Esophagus squamous epithelium (tissue), 5 donors: ENCODE results near the gene SLC16A12. TPM values are rescaled to one million over a fixed set of nuclear protein-coding genes. Genes with fewer than 3 reads are reported as not detected.
A peak's percentile ranks its signal among the peaks of the same experiment; 100 is the strongest.

ENCODE experiments used
- DNase-seq: peaks from one replicate; lab custom pipeline; 2025; lab: John Stamatoyannopoulos, UW
- H3K27ac ChIP-seq, 4 donors: fragments of 200-600 bp; sonication (generic); one replicate each; pipeline ENCODE4 v1.5.1; 2016 to 2019; ENCODE audit warnings: mild to moderate bottlenecking in 1 of 4
- H3K27me3 ChIP-seq, 4 donors: fragments of 200-600 bp; sonication (generic); 1 replicate in 3 of 4; 2 replicates in 1 of 4; pipeline versions ENCODE4 v1.5.1 to v1.6.0; 2017 to 2021; ENCODE audit warnings: antibody characterized with exemption in 1 of 4
- H3K36me3 ChIP-seq, 3 donors: fragments of 200-600 bp; sonication (generic); one replicate each; pipeline ENCODE4 v1.5.1; 2016 to 2019
- H3K4me1 ChIP-seq, 3 donors: fragments of 200-600 bp; sonication (generic); one replicate each; pipeline ENCODE4 v1.5.1; 2017 to 2019
- H3K4me3 ChIP-seq, 4 donors: fragments of 200-600 bp; sonication (generic); 1 replicate in 3 of 4; 2 replicates in 1 of 4; pipeline ENCODE4 v1.5.1; 2016 to 2019; ENCODE audit warnings: mild to moderate bottlenecking in 2 of 4, moderate library complexity in 1 of 4
- H3K9me3 ChIP-seq, 3 donors: fragments of 200-600 bp; sonication (generic); one replicate each; pipeline ENCODE4 v1.5.1; 2016 to 2019
- POLR2A ChIP-seq, 4 donors: fragments of 450-650 bp; IDR thresholded peaks; one replicate each; pipeline ENCODE4 v1.6.1; 2017; ENCODE audit warnings: antibody characterized with exemption in 4 of 4, mild to moderate bottlenecking in 4 of 4, moderate library complexity in 3 of 4
- WGBS, 2 donors: methylation state at CpG; one replicate each; pipeline ENCODE4 v1.1.5; 2018; 5-methylcytosine and 5-hydroxymethylcytosine counted together
- intact Hi-C: fragments of 100-400 bp; cut with DNase I; formaldehyde crosslinking; loops from one replicate; pipeline ENCODE4 v1.15.0; 2022
- total RNA-seq, 4 donors: library from RNA; depleted of rRNA; stranded (reverse); fragments of >200 nt; gene quantifications; one replicate each; pipeline ENCODE4 v1.1.0, GENCODE V29; 2016
- TF ChIP-seq, protein P1 (sequence below), 6 experiments: fragments of 450-650 bp in 4 of 6; fragments of 200-600 bp in 2 of 6; sonication (generic) in 2 of 6; IDR thresholded peaks; one replicate each; pipeline ENCODE4 v1.5.1; 2016 to 2019; ENCODE audit warnings: antibody characterized with exemption in 6 of 6, mild to moderate bottlenecking in 4 of 6, moderate library complexity in 4 of 6
- donor health status: DM: yes; HTN: yes; CAD: no.

Gene SLC16A12
- total RNA-seq, 4 donors from 2014 or later = 0.18 to 1.3 (median 0.23) TPM; not detected in 1

DNA sequence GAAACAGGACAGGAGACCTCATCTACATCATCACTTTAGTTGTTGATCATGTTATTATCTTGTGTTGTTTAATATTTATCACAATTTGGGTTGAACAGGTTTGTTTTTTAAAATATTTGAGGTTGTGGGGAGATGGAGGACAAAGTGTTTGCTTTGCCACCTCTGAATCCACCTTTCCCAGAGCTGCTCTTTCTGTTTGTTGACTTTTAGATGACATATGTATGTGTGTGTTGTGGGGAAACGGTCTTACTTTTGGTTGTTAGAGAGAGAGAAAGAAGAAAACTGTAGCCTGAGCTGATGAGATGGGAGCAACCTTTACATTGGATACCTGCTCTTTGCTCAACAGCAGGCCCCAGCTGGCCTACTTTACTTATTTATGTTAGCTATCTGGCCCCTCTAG is 19.0 kb upstream of the SLC16A12 start:
- 63 to 94% methylated on average over 1 of the region's 1 CpG for WGBS, 2 donors
- H3K36me3 ChIP-seq = no peaks in the 10 kb centered on the region
- H3K9me3 ChIP-seq = no peaks in the 10 kb centered on the region
- no peak for DNase-seq
- H3K27me3 ChIP-seq = peaks cover 0 to 7% (median 0%) of the 10 kb centered on the region in 4 donors
- H3K4me3 ChIP-seq = no peak overlapping the region
- no peak overlapping the region for H3K27ac ChIP-seq
- intact Hi-C loops = no loop called here
- H3K4me1 ChIP-seq = peaks cover 0 to 22% (median 3%) of the 10 kb centered on the region in 3 donors
- TF ChIP-seq, protein P1, sequence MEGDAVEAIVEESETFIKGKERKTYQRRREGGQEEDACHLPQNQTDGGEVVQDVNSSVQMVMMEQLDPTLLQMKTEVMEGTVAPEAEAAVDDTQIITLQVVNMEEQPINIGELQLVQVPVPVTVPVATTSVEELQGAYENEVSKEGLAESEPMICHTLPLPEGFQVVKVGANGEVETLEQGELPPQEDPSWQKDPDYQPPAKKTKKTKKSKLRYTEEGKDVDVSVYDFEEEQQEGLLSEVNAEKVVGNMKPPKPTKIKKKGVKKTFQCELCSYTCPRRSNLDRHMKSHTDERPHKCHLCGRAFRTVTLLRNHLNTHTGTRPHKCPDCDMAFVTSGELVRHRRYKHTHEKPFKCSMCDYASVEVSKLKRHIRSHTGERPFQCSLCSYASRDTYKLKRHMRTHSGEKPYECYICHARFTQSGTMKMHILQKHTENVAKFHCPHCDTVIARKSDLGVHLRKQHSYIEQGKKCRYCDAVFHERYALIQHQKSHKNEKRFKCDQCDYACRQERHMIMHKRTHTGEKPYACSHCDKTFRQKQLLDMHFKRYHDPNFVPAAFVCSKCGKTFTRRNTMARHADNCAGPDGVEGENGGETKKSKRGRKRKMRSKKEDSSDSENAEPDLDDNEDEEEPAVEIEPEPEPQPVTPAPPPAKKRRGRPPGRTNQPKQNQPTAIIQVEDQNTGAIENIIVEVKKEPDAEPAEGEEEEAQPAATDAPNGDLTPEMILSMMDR (IDR thresholded peaks at IDR 0.05) = no peak
- TF ChIP-seq POLR2A (IDR thresholded peaks at IDR 0.05) = no peak

DNA sequence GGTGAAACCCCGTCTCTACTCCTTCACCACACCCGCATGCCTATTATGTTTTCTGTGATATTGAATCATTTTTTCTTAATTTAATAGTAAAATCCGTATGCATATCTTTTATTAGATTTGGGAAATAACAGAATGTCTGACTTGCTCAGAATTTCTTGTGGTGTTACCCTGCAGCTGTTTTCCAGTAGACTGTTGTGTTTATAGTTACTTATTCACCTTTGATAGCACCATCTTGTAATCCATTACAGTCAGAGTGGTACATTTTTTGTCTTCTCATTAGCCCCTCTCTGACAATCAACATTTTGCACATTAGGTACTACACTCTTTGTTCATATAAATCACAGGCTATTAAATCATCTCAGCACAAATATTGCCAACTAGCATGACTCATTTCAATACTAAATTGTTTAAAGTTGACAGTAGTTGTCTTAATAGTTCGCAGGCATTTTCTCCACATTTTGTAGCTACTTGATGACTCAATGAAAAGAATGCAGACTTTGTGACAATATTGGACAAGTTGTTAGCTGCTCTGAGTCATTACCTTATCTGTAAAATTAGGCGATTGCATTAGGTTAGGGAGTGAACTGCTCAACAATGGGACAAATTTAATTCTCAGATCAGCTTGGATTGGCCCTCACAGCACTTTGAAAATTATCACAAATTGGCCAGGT is 17.8 kb upstream of the SLC16A12 start:
- Histone ChIP-seq H3K27me3 (no peaks in the 10 kb centered on the region), H3K4me3 (no peak overlapping the region), H3K36me3 (no peaks in the 10 kb centered on the region), H3K9me3 (no peaks in the 10 kb centered on the region), H3K4me1 (peaks cover 0 to 30% (median 3%) of the 10 kb centered on the region in 3 donors), H3K27ac (peak overlapping the region in 1 of 4 donors; percentile 44)
- intact Hi-C loops = no loop called here
- 36 to 53% methylated on average over 5 of the region's 5 CpGs for WGBS, 2 donors
- TF ChIP-seq, protein P1 (IDR thresholded peaks at IDR 0.05) = no peak
- no peak for TF ChIP-seq POLR2A (IDR thresholded peaks at IDR 0.05)
- DNase-seq = no peak

DNA sequence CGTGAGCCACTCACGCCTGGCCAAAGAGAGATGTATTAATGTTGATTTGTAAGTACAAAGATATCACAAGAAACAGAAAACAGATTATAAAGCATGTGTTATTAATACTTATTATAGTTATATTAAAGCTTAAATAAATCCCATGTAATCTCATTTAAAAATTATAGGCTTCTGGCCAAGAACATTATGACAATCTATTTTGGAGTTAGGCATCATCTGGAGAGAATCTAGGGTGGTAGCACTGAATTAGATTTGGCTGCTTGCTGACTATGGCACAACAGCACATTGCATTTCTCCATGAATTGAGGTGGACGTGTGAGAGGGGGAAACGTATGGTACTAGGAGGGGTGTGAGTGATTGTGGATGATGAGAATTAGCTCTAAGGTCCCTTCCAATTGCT is 16.8 kb upstream of the SLC16A12 start:
- H3K4me3 ChIP-seq = no peak overlapping the region
- H3K4me1 ChIP-seq = peaks cover 0 to 30% (median 3%) of the 10 kb centered on the region in 3 donors
- DNase-seq = no peak
- no peaks in the 10 kb centered on the region for H3K36me3 ChIP-seq
- TF ChIP-seq POLR2A (IDR thresholded peaks at IDR 0.05) = no peak
- TF ChIP-seq, protein P1 (IDR thresholded peaks at IDR 0.05) = no peak
- no peak overlapping the region for H3K27ac ChIP-seq
- H3K27me3 ChIP-seq = no peaks in the 10 kb centered on the region
- intact Hi-C loops = no loop called here
- no peaks in the 10 kb centered on the region for H3K9me3 ChIP-seq
- WGBS, 2 donors = 71 to 84% methylated on average over 4 of the region's 4 CpGs

- Histone ChIP-seq H3K27ac (no peak overlapping the region), H3K4me1 (peaks cover 0 to 30% (median 3%) of the 10 kb centered on the region in 3 donors), H3K27me3 (no peaks in the 10 kb centered on the region), H3K9me3 (no peaks in the 10 kb centered on the region), H3K4me3 (no peak overlapping the region), H3K36me3 (no peaks in the 10 kb centered on the region)
- no peak for DNase-seq
- intact Hi-C loops = no loop called here
- TF ChIP-seq, protein P1 (IDR thresholded peaks at IDR 0.05) = no peak
- TF ChIP-seq POLR2A (IDR thresholded peaks at IDR 0.05) = no peak
- 67 to 69% methylated on average over 5 of the region's 5 CpGs for WGBS, 2 donors
Measured at GRCh38 chr10:89550509-89550908, 15.1 kb upstream of the SLC16A12 start.

DNA sequence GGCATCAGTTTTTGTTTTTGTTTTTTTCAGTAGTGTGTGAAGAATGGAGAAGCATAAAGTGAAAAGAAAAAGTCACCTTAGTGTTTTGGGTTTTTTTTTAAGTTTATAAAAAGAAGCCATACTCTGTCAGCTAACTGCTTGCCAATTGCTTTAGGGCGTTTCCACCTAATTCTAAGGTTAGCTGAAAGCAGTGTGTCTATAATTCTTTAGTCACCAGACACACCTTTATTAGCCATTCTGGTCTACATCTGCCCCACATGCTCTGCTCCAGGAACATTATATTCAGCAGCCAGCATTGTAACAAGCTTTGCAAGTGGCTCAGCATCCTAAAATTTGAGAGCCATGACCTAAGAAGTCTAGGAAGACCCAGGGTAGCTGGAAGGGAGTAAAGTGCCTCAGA is 14.1 kb upstream of the SLC16A12 start:
- Histone ChIP-seq H3K27ac (peak overlapping the region in 2 of 4 donors; percentile 16 to 20), H3K36me3 (no peaks in the 10 kb centered on the region), H3K9me3 (no peaks in the 10 kb centered on the region), H3K27me3 (no peaks in the 10 kb centered on the region), H3K4me3 (no peak overlapping the region), H3K4me1 (peaks cover 0 to 30% (median 3%) of the 10 kb centered on the region in 3 donors)
- 24 to 44% methylated on average over 1 of the region's 1 CpG for WGBS, 2 donors
- TF ChIP-seq POLR2A (IDR thresholded peaks at IDR 0.05) = no peak
- TF ChIP-seq, protein P1 (IDR thresholded peaks at IDR 0.05) = no peak
- intact Hi-C loops = no loop called here
- DNase-seq = no peak
